GM23248 (cell line): ENCODE results near the gene SEMG1.

Source experiments
- EZH2 ChIP-seq: fragments of 200-600 bp; sonication (generic); IDR thresholded peaks from 2 replicates; pipeline ENCODE4 v1.6.1; 2018; ENCODE audit warnings: antibody characterized with exemption, mild to moderate bottlenecking; ENCODE audit not compliant: insufficient read depth, poor library complexity, severe bottlenecking
- EZH2phosphoT487 ChIP-seq: fragments of 200-600 bp; sonication (generic); IDR thresholded peaks from 2 replicates; pipeline ENCODE4 v1.6.1; 2018; ENCODE audit warnings: antibody characterized with exemption, moderate library complexity, mild to moderate bottlenecking, low read depth; ENCODE audit not compliant: insufficient read depth

DNA sequence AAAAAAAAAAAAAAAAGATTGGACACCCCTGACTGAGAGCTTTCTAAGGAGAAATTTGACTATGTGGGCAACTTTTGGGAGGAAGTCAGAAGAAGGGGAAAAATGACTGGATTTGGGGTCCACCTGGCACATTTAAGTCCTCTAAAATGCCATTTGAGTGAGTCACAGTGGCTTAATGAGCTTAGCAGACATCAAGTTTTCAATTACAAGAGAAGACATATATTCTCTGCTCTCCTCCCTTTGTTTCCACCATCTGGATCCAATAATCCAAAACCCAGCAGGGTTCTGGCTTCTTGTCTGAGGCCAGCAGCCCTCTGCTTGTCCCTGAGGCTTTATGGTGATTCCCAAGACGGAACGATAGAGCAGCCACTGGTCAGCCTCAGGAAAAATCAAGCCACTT is 25.2 kb upstream of the SEMG1 start:
- no peak for TF ChIP-seq EZH2phosphoT487
- TF ChIP-seq EZH2: no peak
